H9 (cell line): ENCODE results near the gene SH3GL2. TPM values are rescaled to one million over a fixed set of nuclear protein-coding genes. Genes with fewer than 3 reads are reported as not detected.

Source experiments
- DNase-seq: peaks from one replicate; pipeline ENCODE4 v3.0.0-alpha.2; 2017
- H2AFZ ChIP-seq: one replicate; pipeline ENCODE4 v1.6.1; 2013; ENCODE audit warnings: mild to moderate bottlenecking, low read length, control low read depth, moderate library complexity
- H2AK5ac ChIP-seq: 2 replicates; pipeline ENCODE4 v1.6.1; 2013; ENCODE audit warnings: low read length, control low read depth, mixed read lengths; ENCODE audit not compliant: insufficient read length
- H2BK120ac ChIP-seq: one replicate; pipeline ENCODE4 v1.6.1; 2013; ENCODE audit warnings: low read depth, mild to moderate bottlenecking, low read length, control low read depth, inconsistent platforms; ENCODE audit not compliant: poor library complexity, severe bottlenecking
- H2BK12ac ChIP-seq: 2 replicates; pipeline ENCODE4 v1.6.1; 2013; ENCODE audit warnings: low read length, control low read depth, mixed read lengths, low read depth; ENCODE audit not compliant: insufficient read length
- H2BK15ac ChIP-seq: 2 replicates; pipeline ENCODE4 v1.6.1; 2013; ENCODE audit warnings: low read depth, low read length, control low read depth
- H2BK20ac ChIP-seq: one replicate; pipeline ENCODE4 v1.6.1; 2013; ENCODE audit warnings: low read depth, mild to moderate bottlenecking, low read length, control low read depth, inconsistent platforms; ENCODE audit not compliant: poor library complexity, severe bottlenecking
- H2BK5ac ChIP-seq: 2 replicates; pipeline ENCODE4 v1.6.1; 2013; ENCODE audit warnings: low read length, control low read depth, mixed read lengths; ENCODE audit not compliant: insufficient read length
- H3K14ac ChIP-seq: 2 replicates; pipeline ENCODE4 v1.6.1; 2013; ENCODE audit warnings: low read length, control low read depth; ENCODE audit not compliant: insufficient read depth
- H3K18ac ChIP-seq: 2 replicates; pipeline ENCODE4 v1.6.1; 2013; ENCODE audit warnings: low read depth, mild to moderate bottlenecking, mixed read lengths, low read length, control low read depth; ENCODE audit not compliant: insufficient read length
- H3K23ac ChIP-seq: 2 replicates; pipeline ENCODE4 v1.6.1; 2013; ENCODE audit warnings: low read length, control low read depth, mixed read lengths, low read depth; ENCODE audit not compliant: insufficient read length
- H3K23me2 ChIP-seq: 2 replicates; pipeline ENCODE4 v1.6.1; 2013; ENCODE audit warnings: low read depth, mild to moderate bottlenecking, mixed read lengths, low read length, control low read depth; ENCODE audit not compliant: insufficient read length, poor library complexity, severe bottlenecking
- H3K27ac ChIP-seq: 2 replicates; pipeline ENCODE4 v1.5.1; 2013; ENCODE audit warnings: low read length, control low read depth, mixed read lengths, low read depth; ENCODE audit not compliant: insufficient read length
- H3K27me3 ChIP-seq: 2 replicates; pipeline ENCODE4 v1.6.1; 2013; ENCODE audit warnings: low read length, control low read depth, inconsistent platforms; ENCODE audit not compliant: insufficient read depth
- H3K4ac ChIP-seq: 2 replicates; pipeline ENCODE4 v1.6.1; 2013; ENCODE audit warnings: low read depth, mild to moderate bottlenecking, control low read depth, inconsistent platforms, low read length, moderate library complexity
- H3K4me1 ChIP-seq: 2 replicates; pipeline ENCODE4 v1.6.1; 2013; ENCODE audit warnings: low read length, control low read depth, inconsistent platforms; ENCODE audit not compliant: insufficient read depth
- H3K4me2 ChIP-seq: 2 replicates; pipeline ENCODE4 v1.6.1; 2013; ENCODE audit warnings: low read length, control low read depth, mixed read lengths; ENCODE audit not compliant: insufficient read length, insufficient read depth
- H3K56ac ChIP-seq: 2 replicates; pipeline ENCODE4 v1.6.1; 2013; ENCODE audit warnings: low read depth, mild to moderate bottlenecking, mixed read lengths, low read length, control low read depth; ENCODE audit not compliant: insufficient read length
- H3K79me1 ChIP-seq: 2 replicates; pipeline ENCODE4 v1.6.1; 2013; ENCODE audit warnings: low read depth, mild to moderate bottlenecking, moderate library complexity, low read length, control low read depth, inconsistent platforms; ENCODE audit not compliant: insufficient read depth, poor library complexity, severe bottlenecking
- H3K79me2 ChIP-seq: 2 replicates; pipeline ENCODE4 v1.6.1; 2013; ENCODE audit warnings: low read length, control low read depth, inconsistent platforms; ENCODE audit not compliant: insufficient read depth
- H3K9ac ChIP-seq: 2 replicates; pipeline ENCODE4 v1.6.1; 2013; ENCODE audit warnings: low read length, control low read depth, mixed read lengths; ENCODE audit not compliant: insufficient read length; ENCODE audit errors: extremely low read depth
- H3K9me3 ChIP-seq: one replicate; pipeline ENCODE4 v1.6.1; 2013; ENCODE audit warnings: low read depth, low read length, inconsistent platforms; ENCODE audit not compliant: control insufficient read depth
- H3T11ph ChIP-seq: one replicate; pipeline ENCODE4 v1.6.1; 2013; ENCODE audit warnings: mild to moderate bottlenecking, low read length, control low read depth, inconsistent platforms
- H4K20me1 ChIP-seq: one replicate; pipeline ENCODE4 v1.6.1; 2013; ENCODE audit not compliant: control insufficient read depth, insufficient read length, insufficient read depth
- H4K5ac ChIP-seq: 2 replicates; pipeline ENCODE4 v1.6.1; 2013; ENCODE audit warnings: low read depth, mild to moderate bottlenecking, mixed read lengths, low read length, control low read depth; ENCODE audit not compliant: insufficient read length
- H4K8ac ChIP-seq: replicated peaks from 2 replicates; pipeline ENCODE4 v1.6.1; 2013; ENCODE audit warnings: low read length, control low read depth, mixed read lengths, low read depth; ENCODE audit not compliant: insufficient read length
- H4K91ac ChIP-seq: 2 replicates; pipeline ENCODE4 v1.6.1; 2013; ENCODE audit warnings: low read depth, mild to moderate bottlenecking, moderate library complexity, mixed read lengths, low read length, control low read depth; ENCODE audit not compliant: insufficient read length
- H3K27ac Mint-ChIP-seq, 3 experiments: 2 replicates in 2 of 3; 3 replicates in 1 of 3; pipeline ENCODE4 v1.8.0; 2020 to 2021; ENCODE audit warnings: mixed read lengths in 3 of 3, mild to moderate bottlenecking in 1 of 3, moderate library complexity in 1 of 3
- H3K27me3 Mint-ChIP-seq: 2 replicates; pipeline ENCODE4 v1.8.0; 2021; ENCODE audit warnings: low read depth, mild to moderate bottlenecking, moderate library complexity, mixed read lengths
- H3K36me3 Mint-ChIP-seq, 3 experiments: 2 replicates in 2 of 3; 3 replicates in 1 of 3; pipeline ENCODE4 v1.8.0; 2020 to 2021; ENCODE audit warnings: low read depth in 3 of 3, mixed read lengths in 3 of 3; ENCODE audit not compliant: insufficient read depth in 1 of 3
- H3K4me1 Mint-ChIP-seq, 2 experiments: 2 replicates each; pipeline ENCODE4 v1.8.0; 2020; ENCODE audit warnings: mixed read lengths in 2 of 2
- H3K4me3 Mint-ChIP-seq, 2 experiments: 2 replicates in 1 of 2; 3 replicates in 1 of 2; pipeline ENCODE4 v1.8.0; 2020 to 2021; ENCODE audit warnings: mild to moderate bottlenecking in 2 of 2, mixed read lengths in 2 of 2, moderate library complexity in 1 of 2
- H3K9me3 Mint-ChIP-seq, 2 experiments: 2 replicates in 1 of 2; 3 replicates in 1 of 2; pipeline ENCODE4 v1.8.0; 2020; ENCODE audit warnings: mild to moderate bottlenecking in 2 of 2, mixed read lengths in 2 of 2, moderate library complexity in 1 of 2
- WGBS: extraction: QIAGEN DNeasy Blood & Tissue Kit; methylation state at CpG from one replicate; pipeline ENCODE4 v1.1.7; 2013; ENCODE audit warnings: missing lambda C conversion rate, low lambda C conversion rate, mixed read lengths; ENCODE audit not compliant: insufficient read length; ENCODE audit errors: extremely low coverage; 5-methylcytosine and 5-hydroxymethylcytosine counted together
- total RNA-seq: library from RNA; stranded (reverse); gene quantifications from 2 replicates; pipeline ENCODE4 v1.2.1, GENCODE V29; 2021
- TF ChIP-seq, protein P1 (sequence below): fragments of 200-600 bp; sonication (generic); conservative IDR thresholded peaks from 3 replicates; pipeline ENCODE4 v1.8.0; 2021; ENCODE audit warnings: antibody characterized with exemption, mild to moderate bottlenecking

SH3GL2 gene
- total RNA-seq, 1 experiment from 2014 or later: 6.5 TPM

DNA sequence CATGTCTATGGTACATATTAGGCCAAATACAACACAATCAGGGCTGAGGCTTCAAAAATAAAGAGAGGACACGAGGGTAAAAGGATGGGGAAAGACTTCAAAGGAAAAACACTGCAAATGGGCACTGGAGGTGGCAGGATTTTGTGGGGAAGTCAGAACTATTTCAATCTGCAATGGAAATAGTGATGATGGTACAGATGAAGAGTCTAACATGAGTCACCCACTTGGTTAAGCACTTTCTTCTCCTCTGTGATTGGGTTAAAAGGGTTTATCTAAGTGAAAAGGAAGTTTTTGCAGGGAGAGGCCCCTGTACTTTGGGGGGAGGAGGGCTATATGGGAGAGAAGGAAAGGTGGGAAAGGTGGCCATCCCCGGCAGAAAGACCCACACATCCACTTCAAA lies 4.5 kb upstream of the SH3GL2 start:
- H2BK20ac ChIP-seq: no peak overlapping the region
- no peak overlapping the region for H3K27ac Mint-ChIP-seq
- peaks cover 4% of the 10 kb centered on the region; the same call in 1 of the 2 replicates for H3K27me3 ChIP-seq
- no peak overlapping the region for H3K18ac ChIP-seq
- H3K4me3 Mint-ChIP-seq: no peak overlapping the region
- TF ChIP-seq, protein P1, sequence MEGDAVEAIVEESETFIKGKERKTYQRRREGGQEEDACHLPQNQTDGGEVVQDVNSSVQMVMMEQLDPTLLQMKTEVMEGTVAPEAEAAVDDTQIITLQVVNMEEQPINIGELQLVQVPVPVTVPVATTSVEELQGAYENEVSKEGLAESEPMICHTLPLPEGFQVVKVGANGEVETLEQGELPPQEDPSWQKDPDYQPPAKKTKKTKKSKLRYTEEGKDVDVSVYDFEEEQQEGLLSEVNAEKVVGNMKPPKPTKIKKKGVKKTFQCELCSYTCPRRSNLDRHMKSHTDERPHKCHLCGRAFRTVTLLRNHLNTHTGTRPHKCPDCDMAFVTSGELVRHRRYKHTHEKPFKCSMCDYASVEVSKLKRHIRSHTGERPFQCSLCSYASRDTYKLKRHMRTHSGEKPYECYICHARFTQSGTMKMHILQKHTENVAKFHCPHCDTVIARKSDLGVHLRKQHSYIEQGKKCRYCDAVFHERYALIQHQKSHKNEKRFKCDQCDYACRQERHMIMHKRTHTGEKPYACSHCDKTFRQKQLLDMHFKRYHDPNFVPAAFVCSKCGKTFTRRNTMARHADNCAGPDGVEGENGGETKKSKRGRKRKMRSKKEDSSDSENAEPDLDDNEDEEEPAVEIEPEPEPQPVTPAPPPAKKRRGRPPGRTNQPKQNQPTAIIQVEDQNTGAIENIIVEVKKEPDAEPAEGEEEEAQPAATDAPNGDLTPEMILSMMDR: no peak
- no peak overlapping the region for H3K4me2 ChIP-seq
- no peak overlapping the region for H3K4ac ChIP-seq
- H3K9me3 Mint-ChIP-seq: peaks cover 2 to 4% of the 10 kb centered on the region in 2 experiments; a peak in 4 of 5 replicates
- DNase-seq: no peak
- H3T11ph ChIP-seq: no peak overlapping the region
- no peak overlapping the region for H3K27ac ChIP-seq
- WGBS: no CpG with 5 or more reads among the region's 2 CpGs
- peaks cover 43% of the 10 kb centered on the region for H3K27me3 Mint-ChIP-seq
- no peak overlapping the region for H2BK120ac ChIP-seq
- no peak overlapping the region for H3K9ac ChIP-seq
- no peak overlapping the region for H3K23ac ChIP-seq
- no peaks in the 10 kb centered on the region for H3K79me2 ChIP-seq
- no peak overlapping the region for H4K91ac ChIP-seq
- H2BK12ac ChIP-seq: no peak overlapping the region
- H3K9me3 ChIP-seq: no peaks in the 10 kb centered on the region
- H2BK5ac ChIP-seq: no peak overlapping the region
- H2BK15ac ChIP-seq: no peak overlapping the region
- no peaks in the 10 kb centered on the region for H3K79me1 ChIP-seq
- no peak overlapping the region for H2AFZ ChIP-seq
- no peaks in the 10 kb centered on the region for H4K20me1 ChIP-seq
- peaks cover 5% of the 10 kb centered on the region; the same call in 1 of the 2 replicates for H3K4me1 ChIP-seq
- no peak overlapping the region for H2AK5ac ChIP-seq
- H4K8ac ChIP-seq: no peak overlapping the region
- peaks cover 4% of the 10 kb centered on the region for H3K23me2 ChIP-seq
- peaks cover 0 to 4% (median 0%) of the 10 kb centered on the region in 3 experiments; a peak in 2 of 7 replicates for H3K36me3 Mint-ChIP-seq
- peaks cover 14 to 19% of the 10 kb centered on the region in 2 experiments for H3K4me1 Mint-ChIP-seq
- H4K5ac ChIP-seq: no peak overlapping the region
- H3K14ac ChIP-seq: no peak overlapping the region
- no peak overlapping the region for H3K56ac ChIP-seq
